ENCODE measurements around the gene NUAK2.

Gene NUAK2

GRCh38 chr1:205296154-205296553, 25.4 kb downstream of the NUAK2 start:
- CTCF ChIA-PET, result interaction anchor here (2.1 kb wide), 1 partner anchor 29 kb away, joined by 9 read pairs; no protein-coding TSS in a partner anchor
- TF ChIP-seq FOXA1 (IDR thresholded peaks at IDR 0.05) (no peak), FOXK2 (IDR thresholded peaks at IDR 0.05) (no peak), HDGF (IDR thresholded peaks at IDR 0.05; ENCODE audit: borderline replicate concordance) (no peak), PKNOX1 (IDR thresholded peaks at IDR 0.05) (no peak), NFRKB (IDR thresholded peaks at IDR 0.05) (no peak), ZNF384 (IDR thresholded peaks at IDR 0.05) (no peak), BHLHE40 (IDR thresholded peaks at IDR 0.05; ENCODE audit: borderline replicate concordance) (no peak), ARNT (IDR thresholded peaks at IDR 0.05) (no peak), TARDBP (IDR thresholded peaks at IDR 0.05) (no peak), LEF1 (IDR thresholded peaks at IDR 0.05; ENCODE audit: borderline replicate concordance) (no peak)
- DNase-seq (ENCODE audit: extremely low spot score), result no peak
- POLR2A ChIA-PET, result no interaction called here

- no peak for DNase-seq (ENCODE audit: extremely low spot score)
- TF ChIP-seq FOXA1 (IDR thresholded peaks at IDR 0.05), result no peak
- no peak for TF ChIP-seq ARNT (IDR thresholded peaks at IDR 0.05)
- TF ChIP-seq LEF1 (IDR thresholded peaks at IDR 0.05; ENCODE audit: borderline replicate concordance), result no peak
- TF ChIP-seq SP1 (IDR thresholded peaks at IDR 0.05), result no peak
- TF ChIP-seq HDGF (IDR thresholded peaks at IDR 0.05; ENCODE audit: borderline replicate concordance), result no peak
- TF ChIP-seq FOXM1 (IDR thresholded peaks at IDR 0.05; ENCODE audit: borderline replicate concordance), result no peak
- TF ChIP-seq NFRKB (IDR thresholded peaks at IDR 0.05), result no peak
- no peak for TF ChIP-seq L3MBTL2 (conservative IDR thresholded peaks at IDR 0.05)
- TF ChIP-seq PKNOX1 (IDR thresholded peaks at IDR 0.05), result no peak
- TF ChIP-seq BHLHE40 (IDR thresholded peaks at IDR 0.05; ENCODE audit: borderline replicate concordance), result no peak
- ChIA-PET CTCF (interaction anchor here (0.8 to 2.1 kb wide), 2 partner anchors 8 to 31 kb away, joined by 3 to 9 read pairs; no protein-coding TSS in a partner anchor), POLR2A (no interaction called here)
These were observed 26.6 kb downstream of the NUAK2 start for GRCh38 chr1:205294934-205295333.

GRCh38 chr1:205294175-205294917, 27.2 kb downstream of the NUAK2 start:
- TF ChIP-seq NFRKB (IDR thresholded peaks at IDR 0.05) (no peak), ELF4 (IDR thresholded peaks at IDR 0.05) (no peak), ARNT (IDR thresholded peaks at IDR 0.05) (no peak), SUZ12 (IDR thresholded peaks at IDR 0.05) (no peak), FOXK2 (IDR thresholded peaks at IDR 0.05) (no peak), TARDBP (IDR thresholded peaks at IDR 0.05) (no peak), BHLHE40 (IDR thresholded peaks at IDR 0.05; ENCODE audit: borderline replicate concordance) (no peak), ZNF384 (IDR thresholded peaks at IDR 0.05) (no peak), L3MBTL2 (conservative IDR thresholded peaks at IDR 0.05) (no peak), LEF1 (IDR thresholded peaks at IDR 0.05; ENCODE audit: borderline replicate concordance) (no peak), CTBP1 (IDR thresholded peaks at IDR 0.05; ENCODE audit: borderline replicate concordance) (no peak), FOXM1 (IDR thresholded peaks at IDR 0.05; ENCODE audit: borderline replicate concordance) (no peak), FOXA1 (IDR thresholded peaks at IDR 0.05) (no peak), SP1 (IDR thresholded peaks at IDR 0.05) (no peak), PKNOX1 (IDR thresholded peaks at IDR 0.05) (no peak), HDGF (IDR thresholded peaks at IDR 0.05; ENCODE audit: borderline replicate concordance) (no peak)
- CTCF ChIA-PET, result interaction anchor here (0.5 to 2.1 kb wide), 5 partner anchors 8 to 200 kb away, joined by 3 to 9 read pairs (median 3); no protein-coding TSS in a partner anchor
- POLR2A ChIA-PET, result no interaction called here
- no peak for DNase-seq (ENCODE audit: extremely low spot score)

- ChIA-PET CTCF (interaction anchor here (0.9 to 1.0 kb wide), 2 partner anchors 20 to 42 kb away, joined by 3 read pairs; no protein-coding TSS in a partner anchor), POLR2A (no interaction called here)
- TF ChIP-seq SUZ12 (IDR thresholded peaks at IDR 0.05) (no peak), FOXA1 (IDR thresholded peaks at IDR 0.05) (no peak), NFRKB (IDR thresholded peaks at IDR 0.05) (no peak)
- DNase-seq (ENCODE audit: extremely low spot score), result no peak
These were observed 28.0 kb downstream of the NUAK2 start for GRCh38 chr1:205293350-205294074.

GRCh38 chr1:205291596-205291995, 29.9 kb downstream of the NUAK2 start:
- no peak for DNase-seq (ENCODE audit: extremely low spot score)
- TF ChIP-seq FOXK2 (IDR thresholded peaks at IDR 0.05), result no peak
- TF ChIP-seq HDGF (IDR thresholded peaks at IDR 0.05; ENCODE audit: borderline replicate concordance), result no peak
- TF ChIP-seq L3MBTL2 (conservative IDR thresholded peaks at IDR 0.05), result no peak
- TF ChIP-seq ELF4 (IDR thresholded peaks at IDR 0.05), result no peak
- no peak for TF ChIP-seq NFRKB (IDR thresholded peaks at IDR 0.05)
- TF ChIP-seq SP1 (IDR thresholded peaks at IDR 0.05), result no peak
- TF ChIP-seq FOXA1 (IDR thresholded peaks at IDR 0.05), result no peak
- TF ChIP-seq BHLHE40 (IDR thresholded peaks at IDR 0.05; ENCODE audit: borderline replicate concordance), result no peak
- no peak for TF ChIP-seq LEF1 (IDR thresholded peaks at IDR 0.05; ENCODE audit: borderline replicate concordance)
- TF ChIP-seq ZNF384 (IDR thresholded peaks at IDR 0.05), result no peak
- TF ChIP-seq TARDBP (IDR thresholded peaks at IDR 0.05), result no peak
- no peak for TF ChIP-seq SUZ12 (IDR thresholded peaks at IDR 0.05)
- no peak for TF ChIP-seq CTBP1 (IDR thresholded peaks at IDR 0.05; ENCODE audit: borderline replicate concordance)
- no peak for TF ChIP-seq FOXM1 (IDR thresholded peaks at IDR 0.05; ENCODE audit: borderline replicate concordance)
- CTCF ChIA-PET, result no interaction called here
- POLR2A ChIA-PET, result no interaction called here

Data from HEK293T (cell line).